ENCODE measurements around the gene KNG1. TPM values are rescaled to one million over a fixed set of nuclear protein-coding genes. Genes with fewer than 3 reads are reported as not detected.

The KNG1 gene
- total RNA-seq, 6 experiments from 2014 or later, result 432 to 1,537 (median 1,171) TPM

GRCh38 chr3:186754006-186754405 is 36.8 kb downstream of the KNG1 start:
- 87% methylated on average over 7 of the region's 7 CpGs for WGBS (ENCODE audit: insufficient coverage, low coverage, low lambda C conversion rate, missing lambda C conversion rate)
- ATAC-seq, result no peak
- TF ChIP-seq, protein P1, sequence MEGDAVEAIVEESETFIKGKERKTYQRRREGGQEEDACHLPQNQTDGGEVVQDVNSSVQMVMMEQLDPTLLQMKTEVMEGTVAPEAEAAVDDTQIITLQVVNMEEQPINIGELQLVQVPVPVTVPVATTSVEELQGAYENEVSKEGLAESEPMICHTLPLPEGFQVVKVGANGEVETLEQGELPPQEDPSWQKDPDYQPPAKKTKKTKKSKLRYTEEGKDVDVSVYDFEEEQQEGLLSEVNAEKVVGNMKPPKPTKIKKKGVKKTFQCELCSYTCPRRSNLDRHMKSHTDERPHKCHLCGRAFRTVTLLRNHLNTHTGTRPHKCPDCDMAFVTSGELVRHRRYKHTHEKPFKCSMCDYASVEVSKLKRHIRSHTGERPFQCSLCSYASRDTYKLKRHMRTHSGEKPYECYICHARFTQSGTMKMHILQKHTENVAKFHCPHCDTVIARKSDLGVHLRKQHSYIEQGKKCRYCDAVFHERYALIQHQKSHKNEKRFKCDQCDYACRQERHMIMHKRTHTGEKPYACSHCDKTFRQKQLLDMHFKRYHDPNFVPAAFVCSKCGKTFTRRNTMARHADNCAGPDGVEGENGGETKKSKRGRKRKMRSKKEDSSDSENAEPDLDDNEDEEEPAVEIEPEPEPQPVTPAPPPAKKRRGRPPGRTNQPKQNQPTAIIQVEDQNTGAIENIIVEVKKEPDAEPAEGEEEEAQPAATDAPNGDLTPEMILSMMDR (IDR thresholded peaks at IDR 0.05), result no peak
- TF ChIP-seq POLR2A (IDR thresholded peaks at IDR 0.05), result no peak

DNA sequence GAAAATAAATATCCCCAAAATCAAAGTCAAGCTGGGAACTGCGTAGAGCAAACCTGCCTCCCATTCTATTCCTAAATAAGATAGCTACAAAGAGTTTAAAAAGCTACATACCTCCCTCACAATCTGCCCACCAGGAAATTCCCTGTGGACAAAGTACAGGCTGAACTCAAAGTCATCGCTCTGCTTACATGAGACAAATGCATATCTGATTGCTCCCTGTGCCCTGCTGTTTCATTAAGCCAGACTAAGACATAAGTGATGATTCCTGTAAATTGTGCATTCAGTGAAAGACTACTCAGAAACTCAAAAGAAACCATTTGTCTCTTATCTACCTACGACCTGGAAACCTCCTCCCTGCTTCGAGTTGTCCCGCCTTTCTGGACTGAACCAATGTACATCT is 37.7 kb downstream of the KNG1 start:
- no peaks in the 10 kb centered on the region for H3K4me1 ChIP-seq
- intact Hi-C loops (cut with DNase I), result loop anchor here in 1 of 2 donors (5.0 kb wide), 1 partner anchor 138 kb away; no protein-coding TSS in a partner anchor
- H3K36me3 ChIP-seq, result no peaks in the 10 kb centered on the region
- no peaks in the 10 kb centered on the region for H3K9me3 ChIP-seq
- no peak for DNase-seq
- no peaks in the 10 kb centered on the region for H3K27me3 ChIP-seq
- H3K4me3 ChIP-seq, result no peak overlapping the region
- 75% methylated on average over 2 of the region's 5 CpGs for WGBS (ENCODE audit: insufficient coverage, low coverage, low lambda C conversion rate, missing lambda C conversion rate)
- ATAC-seq, result peak in 1 of 4 donors; percentile 47
- no peak overlapping the region for H3K27ac ChIP-seq
- no peak for TF ChIP-seq POLR2A (IDR thresholded peaks at IDR 0.05)

More at GRCh38 chr3:186754006-186754405, 36.8 kb downstream of the KNG1 start:
- no peaks in the 10 kb centered on the region for H3K4me1 ChIP-seq
- H3K36me3 ChIP-seq, result no peaks in the 10 kb centered on the region
- H3K4me3 ChIP-seq, result no peak overlapping the region
- H3K9me3 ChIP-seq, result no peaks in the 10 kb centered on the region
- DNase-seq, result no peak
- intact Hi-C loops (cut with DNase I), result no loop called here
- H3K27ac ChIP-seq, result no peak overlapping the region
- no peaks in the 10 kb centered on the region for H3K27me3 ChIP-seq

- no peak for DNase-seq
- intact Hi-C loops (cut with DNase I), result loop anchor here in 1 of 2 donors (5.0 kb wide), 1 partner anchor 140 kb away; no protein-coding TSS in a partner anchor
- TF ChIP-seq POLR2A (IDR thresholded peaks at IDR 0.05), result no peak
- TF ChIP-seq, protein P1 (IDR thresholded peaks at IDR 0.05), result no peak
- 85% methylated on average over 8 of the region's 8 CpGs for WGBS (ENCODE audit: insufficient coverage, low coverage, low lambda C conversion rate, missing lambda C conversion rate)
- no peak overlapping the region for H3K27ac ChIP-seq
- H3K9me3 ChIP-seq, result no peaks in the 10 kb centered on the region
- no peak overlapping the region for H3K4me3 ChIP-seq
- no peak for ATAC-seq
- H3K36me3 ChIP-seq, result no peaks in the 10 kb centered on the region
- H3K4me1 ChIP-seq, result no peaks in the 10 kb centered on the region
- no peaks in the 10 kb centered on the region for H3K27me3 ChIP-seq
These were observed 40.1 kb downstream of the KNG1 start for GRCh38 chr3:186757214-186757613.

GRCh38 chr3:186757686-186758220 is 40.6 kb downstream of the KNG1 start:
- no peak for TF ChIP-seq POLR2A (IDR thresholded peaks at IDR 0.05)
- TF ChIP-seq, protein P1 (IDR thresholded peaks at IDR 0.05), result no peak
- WGBS (ENCODE audit: insufficient coverage, low coverage, low lambda C conversion rate, missing lambda C conversion rate), result 85% methylated on average over 8 of the region's 8 CpGs
- H3K27me3 ChIP-seq, result no peaks in the 10 kb centered on the region
- H3K4me1 ChIP-seq, result no peaks in the 10 kb centered on the region
- no peaks in the 10 kb centered on the region for H3K9me3 ChIP-seq
- intact Hi-C loops (cut with DNase I), result loop anchor here in 1 of 2 donors (5.0 kb wide), 1 partner anchor 140 kb away; no protein-coding TSS in a partner anchor
- ATAC-seq (no peak), DNase-seq (no peak)
- no peaks in the 10 kb centered on the region for H3K36me3 ChIP-seq
- no peak overlapping the region for H3K27ac ChIP-seq
- no peak overlapping the region for H3K4me3 ChIP-seq

DNA sequence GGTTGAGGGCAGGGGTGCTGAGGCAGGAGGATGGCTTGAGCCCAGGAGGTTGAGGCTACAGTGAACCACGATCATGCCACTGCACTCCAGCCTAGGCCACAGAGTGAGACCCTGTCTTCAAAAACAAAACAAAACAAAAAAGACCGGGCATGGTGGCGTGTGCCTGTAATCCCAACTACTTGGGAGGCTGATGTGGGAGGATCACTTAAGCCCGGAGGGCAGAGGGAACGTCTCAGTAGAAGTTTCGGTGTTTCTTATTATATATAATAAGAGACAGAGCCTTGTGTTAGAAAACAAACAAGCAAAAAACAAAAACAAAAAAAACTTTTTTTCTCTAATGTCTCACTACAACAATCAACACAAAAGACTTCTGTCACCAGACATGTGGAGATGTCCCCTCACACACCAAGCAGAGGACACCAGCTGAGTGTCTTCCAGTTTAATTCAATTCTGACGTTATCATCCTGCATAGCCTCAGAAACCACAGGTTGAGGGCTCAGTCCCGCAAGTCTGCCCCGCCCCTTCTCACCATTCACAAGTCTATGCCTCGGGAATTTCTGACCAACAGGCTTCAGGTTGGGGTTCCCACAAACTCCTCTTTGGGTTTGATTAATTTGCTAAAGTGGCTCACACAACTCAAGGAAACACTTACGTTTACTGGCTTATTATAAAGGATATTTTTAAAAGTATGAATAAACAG is 42.2 kb downstream of the KNG1 start:
- H3K4me3 ChIP-seq, result no peak overlapping the region
- no peak for ATAC-seq
- H3K27ac ChIP-seq, result no peak overlapping the region
- no peak for DNase-seq
- intact Hi-C loops (cut with DNase I), result loop anchor here in 1 of 2 donors (5.0 kb wide), 1 partner anchor 142 kb away; no protein-coding TSS in a partner anchor
- WGBS (ENCODE audit: insufficient coverage, low coverage, low lambda C conversion rate, missing lambda C conversion rate), result 77% methylated on average over 10 of the region's 11 CpGs
- no peaks in the 10 kb centered on the region for H3K36me3 ChIP-seq
- H3K4me1 ChIP-seq, result no peaks in the 10 kb centered on the region
- H3K27me3 ChIP-seq, result no peaks in the 10 kb centered on the region
- no peaks in the 10 kb centered on the region for H3K9me3 ChIP-seq
- no peak for TF ChIP-seq POLR2A (IDR thresholded peaks at IDR 0.05)
- TF ChIP-seq, protein P1 (IDR thresholded peaks at IDR 0.05), result no peak
